GM18951 (cell line): ENCODE measurements around the gene PCMTD2.
"Not testable (repeated sequence)": the region's sequence is repeated elsewhere in the genome, so short reads cannot be mapped to it uniquely, and the experiment has no call there.

ENCODE experiments used
- POLR2A ChIP-seq: IDR thresholded peaks from 4 replicates; pipeline ENCODE4 v1.6.1; 2011; ENCODE audit warnings: mild to moderate bottlenecking; ENCODE audit not compliant: insufficient read length, insufficient read depth; ENCODE audit errors: extremely low read depth
- in situ Hi-C: fragments of 300-500 bp; cut with MboI; formaldehyde crosslinking; loops from one replicate; pipeline ENCODE4 v1.12.0; 2022; ENCODE audit warnings: low sequenced_read_pairs, mixed read lengths, inconsistent platforms; ENCODE audit not compliant: unreplicated experiment

Gene PCMTD2

GRCh38 chr20:64268174-64268573 lies 12.6 kb downstream of the PCMTD2 start:
- in situ Hi-C loops, result no loop called here
- no peak for TF ChIP-seq POLR2A

GRCh38 chr20:64269604-64270411 lies 14.3 kb downstream of the PCMTD2 start:
- in situ Hi-C loops, result no loop called here
- TF ChIP-seq POLR2A, result no peak

GRCh38 chr20:64271636-64272035 lies 16.1 kb downstream of the PCMTD2 start:
- in situ Hi-C loops, result no loop called here
- TF ChIP-seq POLR2A, result no peak

- in situ Hi-C loops, result no loop called here
- TF ChIP-seq POLR2A, result no peak
These were observed 17.6 kb downstream of the PCMTD2 start for GRCh38 chr20:64273109-64273508.

- in situ Hi-C loops, result no loop called here
These were observed 21.3 kb downstream of the PCMTD2 start for GRCh38 chr20:64276817-64277216.

DNA sequence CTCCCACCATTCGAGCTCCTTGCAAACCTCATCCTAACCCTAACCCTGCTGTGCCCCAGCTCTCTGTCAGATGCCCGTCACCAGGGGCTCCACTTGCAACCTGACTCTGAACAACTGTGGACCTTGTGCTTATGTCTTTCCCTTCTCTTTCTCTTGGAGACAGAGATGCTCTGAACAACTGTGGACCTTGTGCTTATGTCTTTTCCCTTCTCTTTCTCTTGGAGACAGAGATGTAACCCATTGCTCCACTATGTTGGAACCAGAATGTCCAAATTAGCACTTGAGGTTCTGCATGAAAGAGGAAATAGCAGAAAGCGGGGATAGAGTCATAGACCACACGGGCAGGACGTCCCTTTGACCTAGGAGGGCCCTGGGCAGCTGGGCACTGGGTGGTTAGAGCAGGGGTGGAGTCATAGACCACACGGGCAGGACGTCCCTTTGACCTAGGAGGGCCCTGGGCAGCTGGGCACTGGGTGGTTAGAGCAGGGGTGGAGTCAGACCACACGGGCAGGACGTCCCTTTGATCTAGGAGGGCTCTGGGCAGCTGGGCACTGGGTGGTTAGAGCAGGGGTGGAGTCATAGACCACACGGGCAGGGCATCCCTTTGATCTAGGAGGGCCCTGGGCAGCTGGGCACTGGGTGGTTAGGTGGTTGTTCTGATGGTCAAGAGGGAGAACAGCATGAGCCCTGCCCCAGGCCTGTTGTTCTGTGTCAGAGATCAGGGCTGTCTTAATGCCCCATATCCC lies 22.2 kb downstream of the PCMTD2 start:
- in situ Hi-C loops, result no loop called here

More at GRCh38 chr20:64276817-64277216, 21.3 kb downstream of the PCMTD2 start:
- TF ChIP-seq POLR2A, result no peak

GRCh38 chr20:64278317-64278681 lies 22.8 kb downstream of the PCMTD2 start:
- in situ Hi-C loops, result no loop called here
- TF ChIP-seq POLR2A, result no peak

More for the DNA sequence above, 22.2 kb downstream of the PCMTD2 start:
- TF ChIP-seq POLR2A, result no peak

GRCh38 chr20:64279826-64280459 lies 24.4 kb downstream of the PCMTD2 start:
- in situ Hi-C loops, result no loop called here
- TF ChIP-seq POLR2A, result no peak

DNA sequence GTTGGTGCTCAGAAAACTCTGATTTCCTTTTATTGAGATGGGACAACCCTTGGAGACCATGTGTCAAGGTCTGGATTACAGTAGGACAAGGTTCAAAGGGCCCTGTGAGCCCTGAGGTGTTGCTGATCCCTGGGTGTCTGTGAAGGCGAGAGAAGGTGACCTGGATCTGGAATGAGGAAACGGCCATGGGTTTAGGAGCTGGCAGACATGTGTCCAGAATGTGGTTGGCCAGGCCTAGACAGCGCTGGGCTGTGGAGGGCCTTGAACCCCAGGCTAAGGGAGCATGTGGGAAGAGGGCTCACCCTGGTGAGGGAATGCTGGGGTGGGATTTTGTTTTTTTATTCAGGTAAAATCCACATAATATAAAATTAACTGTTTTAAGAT lies 24.9 kb downstream of the PCMTD2 start:
- in situ Hi-C loops, result no loop called here
- TF ChIP-seq POLR2A, result no peak

- TF ChIP-seq POLR2A, result no peak
- in situ Hi-C loops, result no loop called here
These were observed 28.1 kb downstream of the PCMTD2 start for GRCh38 chr20:64283646-64284045.

DNA sequence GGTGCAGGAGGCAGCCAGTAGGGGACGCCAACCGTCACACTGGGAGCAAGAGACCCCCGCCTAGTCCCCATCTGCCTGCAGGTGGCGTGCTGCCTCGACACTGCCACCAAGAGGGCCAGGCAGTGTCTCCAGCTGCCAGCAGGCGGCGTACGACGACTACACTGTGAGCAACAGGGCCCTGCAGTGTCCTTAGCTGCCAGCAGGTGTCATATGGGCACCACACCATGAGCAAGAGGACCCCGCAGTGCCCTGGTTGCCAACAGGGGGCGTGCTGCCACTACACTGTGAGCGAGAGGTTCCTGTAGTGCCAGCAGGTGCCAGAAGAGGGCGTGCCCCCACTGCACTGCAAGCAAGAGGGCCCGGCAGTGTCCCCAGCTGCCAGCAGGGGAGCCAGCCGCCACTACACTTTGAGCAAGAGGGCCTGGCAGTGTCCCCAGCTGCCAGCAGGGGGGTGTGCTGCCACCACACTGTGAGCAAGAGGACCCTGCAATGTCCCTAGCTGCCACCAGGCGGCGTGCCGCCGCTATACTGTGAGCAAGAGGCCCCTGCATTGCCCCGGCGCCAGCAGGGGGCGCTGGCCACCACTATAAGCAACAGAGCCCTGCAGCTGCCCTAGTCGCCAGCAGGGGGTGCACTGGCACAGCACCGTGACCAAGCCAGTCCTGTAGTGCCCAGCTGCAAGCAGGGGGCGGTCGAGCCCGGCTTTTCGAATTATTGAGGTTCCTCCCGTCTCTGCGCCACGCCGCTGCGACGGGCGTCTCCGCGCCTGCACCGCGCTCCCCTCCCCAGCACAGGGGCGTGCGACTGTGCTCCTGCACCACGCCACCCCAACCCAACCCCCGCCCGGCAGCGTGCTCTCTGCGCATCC lies 30.3 kb downstream of the PCMTD2 start:
- in situ Hi-C loops, result not testable (repeated sequence)

GRCh38 chr20:64286447-64287263 lies 31.1 kb downstream of the PCMTD2 start:
- in situ Hi-C loops, result not testable (repeated sequence)

GRCh38 chr20:64287264-64287590 lies 31.7 kb downstream of the PCMTD2 start:
- in situ Hi-C loops, result not testable (repeated sequence)

- in situ Hi-C loops, result not testable (repeated sequence)
These were observed 36.6 kb downstream of the PCMTD2 start for GRCh38 chr20:64292167-64292566.

DNA sequence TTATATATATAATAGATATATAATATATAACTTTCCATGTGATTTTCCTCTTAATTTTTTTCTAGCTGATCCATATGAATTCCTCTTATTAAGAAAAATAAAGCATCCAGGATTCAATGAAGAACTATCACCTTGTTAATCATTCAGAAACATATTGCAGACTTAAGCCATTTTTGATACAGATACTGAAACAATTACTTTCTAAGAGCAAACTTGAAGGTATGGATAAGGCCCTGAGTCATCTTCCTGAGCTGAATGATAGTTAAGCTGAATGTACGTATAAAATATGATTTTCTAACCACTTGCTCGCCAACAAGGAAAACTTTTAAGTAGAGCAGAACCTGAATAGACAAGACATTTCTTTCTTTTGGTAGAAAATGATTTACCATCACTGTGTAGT lies 47.5 kb downstream of the PCMTD2 start:
- in situ Hi-C loops, result not testable (repeated sequence)

DNA sequence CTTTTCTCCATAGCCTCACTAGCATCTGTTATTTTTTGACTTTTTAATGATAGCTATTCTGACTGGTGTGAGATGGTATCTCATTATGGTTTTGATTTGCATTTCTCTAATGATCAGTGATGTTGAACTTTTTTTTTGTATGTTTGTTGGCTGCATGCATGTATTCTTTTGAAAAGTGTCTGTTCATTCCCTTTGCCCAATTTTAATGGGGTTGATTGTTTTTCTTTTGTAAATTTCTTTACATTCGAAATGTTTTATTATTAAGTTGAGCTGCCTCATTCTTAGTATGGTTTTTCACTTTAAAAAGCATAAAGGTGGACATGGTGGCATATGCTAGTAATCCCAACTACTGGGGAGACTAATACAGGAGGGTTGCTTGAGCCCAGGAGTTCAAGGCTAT lies 58.2 kb downstream of the PCMTD2 start:
- in situ Hi-C loops, result not testable (repeated sequence)

GRCh38 chr20:64315381-64315780 lies 59.8 kb downstream of the PCMTD2 start:
- in situ Hi-C loops, result not testable (repeated sequence)

- in situ Hi-C loops, result not testable (repeated sequence)
These were observed 60.3 kb downstream of the PCMTD2 start for GRCh38 chr20:64315884-64316283.
